Calu3 (cell line): ENCODE measurements around the gene PACRG. TPM values are rescaled to one million over a fixed set of nuclear protein-coding genes. Genes with fewer than 3 reads are reported as not detected.
A peak's percentile ranks its signal among the peaks of the same experiment; 100 is the strongest.

ENCODE experiments used
- BruUV-seq: library from RNA; stranded (reverse); fragments of 400-500 nt; replicated peaks from 2 replicates; lab custom pipeline; 2021; lab: Mats Ljungman, UMichigan
- CTCF ChIA-PET: fragments of 300-600 bp; sonication (Branson Sonifier 250); formaldehyde crosslinking; loops from one replicate; lab custom pipeline; 2022; ENCODE audit warnings: antibody characterized with exemption; lab: Charles Lee
- DNase-seq: peaks from one replicate; pipeline ENCODE4 v3.0.0; 2022
- H3K27ac Mint-ChIP-seq: one replicate; pipeline ENCODE4 v1.8.0; 2022; ENCODE audit warnings: mixed read lengths; ENCODE audit not compliant: unreplicated experiment
- H3K27me3 Mint-ChIP-seq: one replicate; pipeline ENCODE4 v1.8.0; 2022; ENCODE audit warnings: mixed read lengths; ENCODE audit not compliant: unreplicated experiment
- H3K36me3 Mint-ChIP-seq: one replicate; pipeline ENCODE4 v1.8.0; 2022; ENCODE audit warnings: mild to moderate bottlenecking, moderate library complexity, mixed read lengths; ENCODE audit not compliant: insufficient read depth, unreplicated experiment
- H3K4me1 Mint-ChIP-seq: one replicate; pipeline ENCODE4 v1.8.0; 2022; ENCODE audit warnings: mild to moderate bottlenecking, low read depth, mixed read lengths; ENCODE audit not compliant: unreplicated experiment
- H3K4me3 Mint-ChIP-seq: one replicate; pipeline ENCODE4 v1.8.0; 2022; ENCODE audit warnings: mild to moderate bottlenecking, low read depth, moderate library complexity, mixed read lengths; ENCODE audit not compliant: unreplicated experiment
- H3K9me3 Mint-ChIP-seq: one replicate; pipeline ENCODE4 v1.8.0; 2022; ENCODE audit warnings: low read depth, mixed read lengths; ENCODE audit not compliant: unreplicated experiment
- CTCF ChIP-seq: fragments of 200-600 bp; IDR thresholded peaks from one replicate; pipeline ENCODE4 v1.8.0; 2022; ENCODE audit warnings: antibody characterized with exemption; ENCODE audit not compliant: unreplicated experiment
- intact Hi-C: fragments of 100-400 bp; cut with micrococcal nuclease; formaldehyde crosslinking; loops from one replicate; pipeline ENCODE4 v1.10.0; 2022; ENCODE audit not compliant: unreplicated experiment
- total RNA-seq: library from RNA; stranded (reverse); gene quantifications from 2 replicates; pipeline ENCODE4 v1.2.3, GENCODE V29; 2022

The PACRG gene
- total RNA-seq, 1 experiment from 2014 or later = 1.5 TPM

- no peak for TF ChIP-seq CTCF
- BruUV-seq = no TSS peak
- intact Hi-C loops = no loop called here
- no peaks in the 10 kb centered on the region for H3K4me1 Mint-ChIP-seq
- no peak for DNase-seq
- peaks cover 30% of the 10 kb centered on the region for H3K27me3 Mint-ChIP-seq
- H3K9me3 Mint-ChIP-seq = no peaks in the 10 kb centered on the region
- H3K36me3 Mint-ChIP-seq = peaks cover 5% of the 10 kb centered on the region
- H3K27ac Mint-ChIP-seq = no peak overlapping the region
- CTCF ChIA-PET = interaction anchor here (1.2 kb wide), 1 partner anchor 27 kb away, joined by 3 read pairs; no protein-coding TSS in a partner anchor
- no peak overlapping the region for H3K4me3 Mint-ChIP-seq
Measured at GRCh38 chr6:163152701-163153100, 424.9 kb downstream of the PACRG start.

GRCh38 chr6:163159110-163159509 is 431.3 kb downstream of the PACRG start:
- intact Hi-C loops = no loop called here
- DNase-seq = no peak
- no peaks in the 10 kb centered on the region for H3K9me3 Mint-ChIP-seq
- H3K36me3 Mint-ChIP-seq = peaks cover 5% of the 10 kb centered on the region
- H3K27ac Mint-ChIP-seq = no peak overlapping the region
- no peaks in the 10 kb centered on the region for H3K4me1 Mint-ChIP-seq
- no TSS peak for BruUV-seq
- CTCF ChIA-PET = no interaction called here
- no peak for TF ChIP-seq CTCF
- no peak overlapping the region for H3K4me3 Mint-ChIP-seq
- peaks cover 24% of the 10 kb centered on the region for H3K27me3 Mint-ChIP-seq

GRCh38 chr6:163159689-163160088 is 431.9 kb downstream of the PACRG start:
- no peak overlapping the region for H3K27ac Mint-ChIP-seq
- peaks cover 24% of the 10 kb centered on the region for H3K27me3 Mint-ChIP-seq
- no TSS peak for BruUV-seq
- peaks cover 5% of the 10 kb centered on the region for H3K36me3 Mint-ChIP-seq
- no peak for DNase-seq
- intact Hi-C loops = loop anchor here (10.0 kb wide), 1 partner anchor 305 kb away; no protein-coding TSS in a partner anchor
- no peak for TF ChIP-seq CTCF
- H3K9me3 Mint-ChIP-seq = no peaks in the 10 kb centered on the region
- CTCF ChIA-PET = no interaction called here
- H3K4me1 Mint-ChIP-seq = no peaks in the 10 kb centered on the region
- no peak overlapping the region for H3K4me3 Mint-ChIP-seq

GRCh38 chr6:163162007-163162873 is 434.5 kb downstream of the PACRG start:
- no TSS peak for BruUV-seq
- Mint-ChIP-seq H3K36me3 (no peaks in the 10 kb centered on the region), H3K4me3 (peak overlapping the region; percentile 40), H3K27me3 (peaks cover 6% of the 10 kb centered on the region), H3K4me1 (no peaks in the 10 kb centered on the region), H3K27ac (no peak overlapping the region), H3K9me3 (no peaks in the 10 kb centered on the region)
- no peak for TF ChIP-seq CTCF
- CTCF ChIA-PET = interaction anchor here (0.6 to 0.8 kb wide), 3 partner anchors 157 to 335 kb away, joined by 3 to 8 read pairs (median 3); no protein-coding TSS in a partner anchor
- no peak for DNase-seq
- intact Hi-C loops = loop anchor here (10.0 kb wide), 1 partner anchor 307 kb away; no protein-coding TSS in a partner anchor
